T47D (cell line): ENCODE results near the gene ALOX5.
"Not testable (repeated sequence)": the region's sequence is repeated elsewhere in the genome, so short reads cannot be mapped to it uniquely, and the experiment has no call there.

Experiments
- DNase-seq, 2 experiments: peaks; one replicate each; pipeline versions ENCODE4 v3.0.0 to v3.0.0-alpha.2; 2011 to 2012; ENCODE audit warnings: low read depth in 1 of 2, low spot score in 1 of 2
- JUND ChIP-seq: IDR thresholded peaks from 2 replicates; pipeline ENCODE4 v1.6.1; 2012; ENCODE audit warnings: low read depth
- in situ Hi-C: cut with HindIII; loops from 2 replicates; pipeline ENCODE4 v1.10.0; 2016; ENCODE audit warnings: low sequenced_read_pairs, low pct_unique_long_range_greater_than_20kb

ALOX5 gene

GRCh38 chr10:45404087-45404769, 30.2 kb downstream of the ALOX5 start:
- no peak for TF ChIP-seq JUND
- DNase-seq, result no peak
- in situ Hi-C loops, result no loop called here

- TF ChIP-seq JUND, result no peak
- in situ Hi-C loops, result no loop called here
- no peak for DNase-seq
Measured at GRCh38 chr10:45404770-45405120, 30.7 kb downstream of the ALOX5 start.

- in situ Hi-C loops, result no loop called here
- TF ChIP-seq JUND, result no peak
- no peak for DNase-seq
Measured at GRCh38 chr10:45407542-45407941, 33.5 kb downstream of the ALOX5 start.

GRCh38 chr10:45408421-45409319, 34.7 kb downstream of the ALOX5 start:
- TF ChIP-seq JUND, result no peak
- DNase-seq, result peak in 1 of 2 experiments; percentile 37
- in situ Hi-C loops, result no loop called here

GRCh38 chr10:45409347-45409746, 35.3 kb downstream of the ALOX5 start:
- in situ Hi-C loops, DNase-seq: not testable (repeated sequence)

GRCh38 chr10:45409782-45410181, 35.8 kb downstream of the ALOX5 start:
- DNase-seq, result no peak
- in situ Hi-C loops, result no loop called here
- TF ChIP-seq JUND, result no peak

- TF ChIP-seq JUND, result no peak
- in situ Hi-C loops, result no loop called here
- DNase-seq, result no peak
Measured at GRCh38 chr10:45410489-45410806, 36.4 kb downstream of the ALOX5 start.

- TF ChIP-seq JUND, result no peak
- in situ Hi-C loops, result no loop called here
- DNase-seq, result no peak
Measured at GRCh38 chr10:45410807-45411606, 37.0 kb downstream of the ALOX5 start.

- no peak for DNase-seq
- in situ Hi-C loops, result no loop called here
- TF ChIP-seq JUND, result no peak
Measured at GRCh38 chr10:45411607-45411940, 37.6 kb downstream of the ALOX5 start.

GRCh38 chr10:45415062-45415461, 41.0 kb downstream of the ALOX5 start:
- DNase-seq, in situ Hi-C loops: not testable (repeated sequence)

- in situ Hi-C loops, result no loop called here
- no peak for TF ChIP-seq JUND
- no peak for DNase-seq
Measured at GRCh38 chr10:45416603-45417002, 42.6 kb downstream of the ALOX5 start.

GRCh38 chr10:45417746-45418145, 43.7 kb downstream of the ALOX5 start:
- no peak for DNase-seq
- in situ Hi-C loops, result no loop called here
- no peak for TF ChIP-seq JUND

- no peak for TF ChIP-seq JUND
- DNase-seq, result no peak
- in situ Hi-C loops, result no loop called here
Measured at GRCh38 chr10:45418417-45418848, 44.4 kb downstream of the ALOX5 start.
